Measurements from ENCODE around the gene APIP. TPM values are rescaled to one million over a fixed set of nuclear protein-coding genes. Genes with fewer than 3 reads are reported as not detected.
A peak's percentile ranks its signal among the peaks of the same experiment; 100 is the strongest.

The APIP gene
- total RNA-seq, 1 experiment from 2014 or later = 42.6 TPM

DNA sequence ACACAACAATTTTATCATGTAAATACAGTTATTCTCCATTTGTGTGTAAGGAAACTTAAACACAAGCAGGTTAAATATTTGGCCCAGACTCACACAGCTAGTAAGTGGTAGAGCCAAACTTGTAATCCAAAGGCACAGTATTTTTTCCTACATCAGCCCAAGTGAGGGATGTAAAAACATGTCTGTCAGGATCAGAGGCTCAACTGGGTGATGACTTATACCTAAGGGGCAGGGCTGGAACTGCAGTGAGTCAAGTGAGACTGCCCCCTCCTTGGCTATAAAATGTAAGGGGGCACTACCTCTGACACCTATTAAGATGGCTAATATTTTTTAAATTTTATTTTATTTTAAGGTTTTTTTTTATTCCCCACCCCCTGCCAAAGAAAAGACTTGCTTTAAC is 82.6 kb downstream of the APIP start:
- no peak for ATAC-seq
- H3K4me3 ChIP-seq (ENCODE audit: low read depth in 2 of 2, low read length in 2 of 2) = no peak overlapping the region
- no peak for TF ChIP-seq SIN3A (IDR thresholded peaks at IDR 0.05; ENCODE audit: borderline replicate concordance, insufficient read depth, low read depth, low read length)
- H3K27ac ChIP-seq (ENCODE audit: low read length) = no peak overlapping the region
- ChIA-PET POLR2A (no interaction called here), CTCF (no interaction called here)
- intact Hi-C loops (cut with micrococcal nuclease; ENCODE audit: unreplicated experiment) = no loop called here
- in situ Hi-C loops (cut with HindIII; ENCODE audit: low pct_unique_long_range_greater_than_20kb, low sequenced_read_pairs) = no loop called here
- DNase-seq (ENCODE audit: low read depth, low spot score) = no peak
- no TSS peak for BruUV-seq (replicated peaks)
- no peaks in the 10 kb centered on the region for H3K4me1 ChIP-seq (ENCODE audit: control insufficient read depth, insufficient read depth, low read length)
- no peaks in the 10 kb centered on the region for H3K27me3 ChIP-seq (ENCODE audit: control insufficient read depth, insufficient read depth, low read length)
- no peaks in the 10 kb centered on the region for H3K9me3 ChIP-seq (ENCODE audit: control insufficient read depth, insufficient read depth, low read depth, low read length)
- no peaks in the 10 kb centered on the region for H3K36me3 ChIP-seq (ENCODE audit: control insufficient read depth, insufficient read depth, low read length)

Small RNAs within 50 kb of the gene (microRNA-seq; reads per million reads assigned to microRNA genes)
- 23.2 reads per million, percentile 40 among the genes with 10 or more reads in this experiment for gene MIR1343 (ENCODE audit: unreplicated experiment)

Other genes starting within 250 kb of the APIP start
- 63.0 TPM for gene PDHX, start 239 bp upstream of the APIP start, total RNA-seq (2021; ENCODE audit: unreplicated experiment)
- 1,819 TPM for gene CD44, start 222.8 kb upstream of the APIP start, total RNA-seq (2021; ENCODE audit: unreplicated experiment)